SK-N-SH (cell line): ENCODE results near the gene HS2ST1. TPM values are rescaled to one million over a fixed set of nuclear protein-coding genes. Genes with fewer than 3 reads are reported as not detected.

Experiments
- CTCF ChIA-PET: fragments of 300-600, 350-600 bp; formaldehyde crosslinking; extraction: SDS; loops from one replicate; lab custom pipeline; 2021; lab: Yijun Ruan, JAX
- POLR2A ChIA-PET: fragments of 350-600 bp; sonication (Branson Sonifier 250); formaldehyde crosslinking; extraction: SDS; loops from one replicate; lab custom pipeline; 2020; ENCODE audit warnings: antibody characterized with exemption, inconsistent platforms; lab: Yijun Ruan, JAX
- DNase-seq: peaks from one replicate; pipeline ENCODE4 v3.0.0; 2012
- H2AFZ ChIP-seq: fragments of 200-600 bp; sonication (generic); 2 replicates; pipeline ENCODE4 v1.8.1; 2016; ENCODE audit warnings: antibody characterized with exemption, mild to moderate bottlenecking, low read depth
- H3F3A ChIP-seq: fragments of 200-600 bp; sonication (generic); replicated peaks from 2 replicates; pipeline ENCODE3; 2016; ENCODE audit warnings: antibody characterized with exemption, mild to moderate bottlenecking; ENCODE audit not compliant: insufficient read depth
- H3K27ac ChIP-seq, 2 experiments: fragments of 200-500 bp in 1 of 2; fragments of 200-600 bp in 1 of 2; sonication (Bioruptor generic) in 1 of 2; sonication (generic), shearing (Covaris generic) in 1 of 2; 2 replicates each; pipeline versions ENCODE4 v1.5.1 to v1.6.1; 2014 to 2016; ENCODE audit warnings: low read depth in 2 of 2, inconsistent platforms in 1 of 2, low read length in 1 of 2, mild to moderate bottlenecking in 1 of 2, mixed read lengths in 1 of 2
- H3K27me3 ChIP-seq: fragments of 200-600 bp; sonication (generic), shearing (Covaris generic); 2 replicates; pipeline ENCODE4 v1.6.1; 2016; ENCODE audit warnings: mixed run types; ENCODE audit not compliant: insufficient read depth
- H3K36me3 ChIP-seq, 2 experiments: fragments of 200-500 bp in 1 of 2; fragments of 200-600 bp in 1 of 2; sonication (Bioruptor generic) in 1 of 2; sonication (generic) in 1 of 2; replicated peaks in 1 of 2; 2 replicates each; pipeline versions ENCODE3 to v1.5.1; 2014 to 2016; ENCODE audit warnings: low read length in 1 of 2, mild to moderate bottlenecking in 1 of 2; ENCODE audit not compliant: insufficient read depth in 2 of 2, control insufficient read depth in 1 of 2
- H3K4me1 ChIP-seq, 2 experiments: fragments of 200-500 bp in 1 of 2; fragments of 200-600 bp in 1 of 2; sonication (Bioruptor generic) in 1 of 2; sonication (generic), shearing (Covaris generic) in 1 of 2; 2 replicates each; pipeline versions ENCODE4 v1.5.1 to v1.6.1; 2014 to 2016; ENCODE audit warnings: low read depth in 1 of 2, low read length in 1 of 2, mixed run types in 1 of 2; ENCODE audit not compliant: insufficient read depth in 2 of 2, control insufficient read depth in 1 of 2
- H3K4me2 ChIP-seq: fragments of 200-600 bp; sonication (generic), shearing (Covaris generic); 2 replicates; pipeline ENCODE4 v1.6.1; 2017; ENCODE audit warnings: mixed run types
- H3K4me3 ChIP-seq, 2 experiments: fragments of 200-500 bp in 1 of 2; fragments of 200-600 bp in 1 of 2; sonication (Bioruptor generic) in 1 of 2; sonication (generic), shearing (Covaris generic) in 1 of 2; 2 replicates each; pipeline versions ENCODE4 v1.5.1 to v1.8.1; 2014 to 2016; ENCODE audit warnings: low read depth in 2 of 2, inconsistent platforms in 1 of 2, low read length in 1 of 2, mild to moderate bottlenecking in 1 of 2, mixed read lengths in 1 of 2, moderate library complexity in 1 of 2
- H3K79me2 ChIP-seq: fragments of 200-600 bp; sonication (generic); 2 replicates; pipeline ENCODE4 v1.8.1; 2017; ENCODE audit warnings: mild to moderate bottlenecking; ENCODE audit not compliant: insufficient read depth
- H3K9ac ChIP-seq: fragments of 200-600 bp; sonication (generic); 2 replicates; pipeline ENCODE4 v1.6.1; 2017; ENCODE audit warnings: mixed run types
- H3K9me2 ChIP-seq: fragments of 200-600 bp; sonication (generic); 2 replicates; pipeline ENCODE4 v1.6.1; 2017; ENCODE audit warnings: mixed run types
- H3K9me3 ChIP-seq: fragments of 200-600 bp; sonication (generic); 2 replicates; pipeline ENCODE4 v1.6.1; 2017; ENCODE audit warnings: mixed run types, mild to moderate bottlenecking, moderate library complexity
- H4K20me1 ChIP-seq: fragments of 200-600 bp; sonication (generic); 2 replicates; pipeline ENCODE4 v1.6.1; 2017; ENCODE audit warnings: mild to moderate bottlenecking, mixed run types; ENCODE audit not compliant: insufficient read depth
- CHD2 ChIP-seq: fragments of 150-350 bp; IDR thresholded peaks from 2 replicates; pipeline ENCODE4 v1.6.1; 2018; ENCODE audit warnings: low read length; ENCODE audit not compliant: partially characterized antibody
- ELF1 ChIP-seq: IDR thresholded peaks from 2 replicates; pipeline ENCODE4 v1.4.0; 2012
- EP300 ChIP-seq, 2 experiments: IDR thresholded peaks; 2 replicates each; pipeline versions ENCODE4 v1.4.0 to v1.6.1; 2012; ENCODE audit warnings: borderline replicate concordance in 1 of 2, low read depth in 1 of 2, low read length in 1 of 2
- EZH2phosphoT487 ChIP-seq: fragments of 200-600 bp; sonication (generic); IDR thresholded peaks from 2 replicates; pipeline ENCODE4 v1.6.1; 2017; ENCODE audit warnings: low read depth, mixed run types, mild to moderate bottlenecking, antibody characterized with exemption, moderate library complexity, borderline replicate concordance
- GABPA ChIP-seq: IDR thresholded peaks from 2 replicates; pipeline ENCODE4 v1.4.0; 2012; ENCODE audit warnings: low read depth, mild to moderate bottlenecking
- GATA2 ChIP-seq: sonication (generic); formaldehyde crosslinking; IDR thresholded peaks from 2 replicates; pipeline ENCODE4 v1.5.0; 2020; ENCODE audit warnings: mild to moderate bottlenecking, missing genetic modification reagents
- JUND ChIP-seq: IDR thresholded peaks from 2 replicates; pipeline ENCODE4 v1.4.0; 2012
- MAX ChIP-seq: IDR thresholded peaks from 2 replicates; pipeline ENCODE4 v1.4.0; 2012; ENCODE audit warnings: low read depth
- MXI1 ChIP-seq: IDR thresholded peaks from 2 replicates; pipeline ENCODE4 v1.6.1; 2012; ENCODE audit warnings: mild to moderate bottlenecking, low read depth, low read length, improper control_type of control experiment
- NFIC ChIP-seq: IDR thresholded peaks from 2 replicates; pipeline ENCODE4 v1.4.0; 2012; ENCODE audit warnings: borderline replicate concordance
- POLR2AphosphoS5 ChIP-seq: IDR thresholded peaks from 2 replicates; pipeline ENCODE4 v1.6.1; 2012; ENCODE audit warnings: low read depth, low read length
- REST ChIP-seq: IDR thresholded peaks from 2 replicates; pipeline ENCODE4 v1.6.1; 2012; ENCODE audit warnings: mild to moderate bottlenecking, low read depth, low read length, moderate library complexity
- RFX5 ChIP-seq: IDR thresholded peaks from 2 replicates; pipeline ENCODE4 v1.6.1; 2012; ENCODE audit warnings: mild to moderate bottlenecking, improper control_type of control experiment, low read length
- RXRA ChIP-seq: IDR thresholded peaks from 2 replicates; pipeline ENCODE4 v1.4.0; 2012; ENCODE audit warnings: low read depth, mild to moderate bottlenecking, borderline replicate concordance
- SMC3 ChIP-seq: IDR thresholded peaks from 2 replicates; pipeline ENCODE4 v1.6.1; 2012; ENCODE audit warnings: low read depth, low read length, improper control_type of control experiment
- TAF1 ChIP-seq: IDR thresholded peaks from 2 replicates; pipeline ENCODE4 v1.6.1; 2012; ENCODE audit warnings: low read depth, mild to moderate bottlenecking, low read length, moderate library complexity, borderline replicate concordance
- TCF12 ChIP-seq: IDR thresholded peaks from 2 replicates; pipeline ENCODE4 v1.4.0; 2012
- TEAD4 ChIP-seq: IDR thresholded peaks from 2 replicates; pipeline ENCODE4 v1.4.0; 2012; ENCODE audit warnings: mild to moderate bottlenecking, borderline replicate concordance; ENCODE audit not compliant: insufficient read depth
- USF1 ChIP-seq: IDR thresholded peaks from 2 replicates; pipeline ENCODE4 v1.4.0; 2012; ENCODE audit warnings: low read depth, borderline replicate concordance
- YY1 ChIP-seq: IDR thresholded peaks from 2 replicates; pipeline ENCODE4 v1.4.0; 2012; ENCODE audit warnings: low read depth, mild to moderate bottlenecking
- WGBS: methylation state at CpG from one replicate; pipeline ENCODE4 v1.1.6; 2017; ENCODE audit warnings: low lambda C conversion rate; 5-methylcytosine and 5-hydroxymethylcytosine counted together
- polyA plus RNA-seq, 3 experiments: library from polyadenylated mRNA; depleted of rRNA; stranded (reverse); fragments of >200 nt; gene quantifications; 2 replicates each; pipeline ENCODE4 v1.2.3, GENCODE V29; 2012

The HS2ST1 gene
- polyA plus RNA-seq, 1 of the 3 experiments (the other 2 are of a cell fraction), result 16.6 TPM

GRCh38 chr1:86912281-86912900, 2.0 kb upstream of the HS2ST1 start:
- Histone ChIP-seq H3F3A (peaks cover 4% of the 10 kb centered on the region), H3K4me3 (peak overlapping the region; percentile 97 to 98)
- CTCF ChIA-PET, result interaction anchor here (0.6 to 1.7 kb wide), 5 partner anchors 10 to 207 kb away, joined by 3 to 6 read pairs (median 4); no protein-coding TSS in a partner anchor
- POLR2A ChIA-PET, result no interaction called here
- no peak for DNase-seq
- TF ChIP-seq TEAD4, result no peak
- no peak for TF ChIP-seq USF1
- no peak for TF ChIP-seq NFIC
- no peak for TF ChIP-seq JUND
- no peak for TF ChIP-seq MXI1
- TF ChIP-seq, all 33 proteins: peak for 0
- Histone ChIP-seq H3K79me2 (peaks cover 91% of the 10 kb centered on the region), H2AFZ (no peak overlapping the region), H3K9me3 (no peaks in the 10 kb centered on the region; the same call in 1 of the 2 replicates), H3K27ac (no peak overlapping the region), H3K9me2 (no peaks in the 10 kb centered on the region), H3K4me2 (peak overlapping the region; percentile 81), H3K27me3 (no peaks in the 10 kb centered on the region), H3K4me1 (peaks cover 0 to 13% of the 10 kb centered on the region in 2 experiments; a peak in 3 of 4 replicates), H3K36me3 (peaks cover 9 to 14% of the 10 kb centered on the region in 2 experiments), H3K9ac (peak overlapping the region; percentile 96; the same call in 1 of the 2 replicates), H4K20me1 (peaks cover 51% of the 10 kb centered on the region)
- 92% methylated on average over 6 of the region's 6 CpGs for WGBS

GRCh38 chr1:86913399-86913895, 988 bp upstream of the HS2ST1 start:
- CTCF ChIA-PET, result interaction anchor here (0.9 to 1.7 kb wide), 6 partner anchors 9 to 171 kb away, joined by 3 to 6 read pairs (median 4); no protein-coding TSS in a partner anchor
- 3% methylated on average over 17 of the region's 17 CpGs for WGBS
- Histone ChIP-seq H3K79me2 (peaks cover 90% of the 10 kb centered on the region), H3K9ac (peak overlapping the region; percentile 96), H3K27ac (peak overlapping the region; percentile 87 to 91), H3K9me2 (no peaks in the 10 kb centered on the region), H3K27me3 (no peaks in the 10 kb centered on the region), H3K9me3 (no peaks in the 10 kb centered on the region; the same call in 1 of the 2 replicates), H3F3A (peaks cover 4% of the 10 kb centered on the region), H4K20me1 (peaks cover 40% of the 10 kb centered on the region), H2AFZ (peak overlapping the region; percentile 82), H3K36me3 (peaks cover 7 to 9% of the 10 kb centered on the region in 2 experiments), H3K4me2 (peak overlapping the region; percentile 81), H3K4me3 (peak overlapping the region; percentile 97 to 98), H3K4me1 (peaks cover 0 to 13% of the 10 kb centered on the region in 2 experiments; a peak in 3 of 4 replicates)
- no peak for TF ChIP-seq RFX5
- no peak for TF ChIP-seq TAF1
- TF ChIP-seq TCF12, result no peak
- no peak for TF ChIP-seq RXRA
- no peak for TF ChIP-seq ELF1
- TF ChIP-seq MAX, result no peak; the same call in 1 of the 2 replicates
- TF ChIP-seq GATA2 (CRISPR knock-in tag), result no peak
- TF ChIP-seq REST, result no peak
- no peak for TF ChIP-seq EZH2phosphoT487
- TF ChIP-seq USF1, result no peak
- no peak for TF ChIP-seq EP300 (IDR thresholded peaks at IDR 0.05; ENCODE audit: borderline replicate concordance in 1 of 2, low read depth in 1 of 2, low read length in 1 of 2)
- TF ChIP-seq GABPA, result no peak
- TF ChIP-seq YY1, result no peak
- TF ChIP-seq CHD2, result no peak
- no peak for TF ChIP-seq SMC3
- no peak for TF ChIP-seq POLR2AphosphoS5
- TF ChIP-seq JUND, result no peak
- no peak for TF ChIP-seq TEAD4
- POLR2A ChIA-PET, result interaction anchor here (1.4 to 1.7 kb wide), 2 partner anchors 12 to 209 kb away, joined by 4 read pairs; partner anchors contain the start of gene SH3GLB1
- DNase-seq, result no peak
